Stimulated activated CD4-positive, alpha-beta T cell treated with anti-CD3 and anti-CD28 coated beads, Interleukin-15, amount 100 ng/mL, for 1 hour (primary cell): Measurements from ENCODE around the gene KIF19.
"Not testable (repeated sequence)": the region's sequence is repeated elsewhere in the genome, so short reads cannot be mapped to it uniquely, and the experiment has no call there.

Source experiments
- DNase-seq, 2 donors: peaks; one replicate each; pipeline ENCODE4 v3.0.0-alpha.2; 2020; ENCODE audit warnings: low read depth in 1 of 2, low spot score in 1 of 2

Gene KIF19

DNA sequence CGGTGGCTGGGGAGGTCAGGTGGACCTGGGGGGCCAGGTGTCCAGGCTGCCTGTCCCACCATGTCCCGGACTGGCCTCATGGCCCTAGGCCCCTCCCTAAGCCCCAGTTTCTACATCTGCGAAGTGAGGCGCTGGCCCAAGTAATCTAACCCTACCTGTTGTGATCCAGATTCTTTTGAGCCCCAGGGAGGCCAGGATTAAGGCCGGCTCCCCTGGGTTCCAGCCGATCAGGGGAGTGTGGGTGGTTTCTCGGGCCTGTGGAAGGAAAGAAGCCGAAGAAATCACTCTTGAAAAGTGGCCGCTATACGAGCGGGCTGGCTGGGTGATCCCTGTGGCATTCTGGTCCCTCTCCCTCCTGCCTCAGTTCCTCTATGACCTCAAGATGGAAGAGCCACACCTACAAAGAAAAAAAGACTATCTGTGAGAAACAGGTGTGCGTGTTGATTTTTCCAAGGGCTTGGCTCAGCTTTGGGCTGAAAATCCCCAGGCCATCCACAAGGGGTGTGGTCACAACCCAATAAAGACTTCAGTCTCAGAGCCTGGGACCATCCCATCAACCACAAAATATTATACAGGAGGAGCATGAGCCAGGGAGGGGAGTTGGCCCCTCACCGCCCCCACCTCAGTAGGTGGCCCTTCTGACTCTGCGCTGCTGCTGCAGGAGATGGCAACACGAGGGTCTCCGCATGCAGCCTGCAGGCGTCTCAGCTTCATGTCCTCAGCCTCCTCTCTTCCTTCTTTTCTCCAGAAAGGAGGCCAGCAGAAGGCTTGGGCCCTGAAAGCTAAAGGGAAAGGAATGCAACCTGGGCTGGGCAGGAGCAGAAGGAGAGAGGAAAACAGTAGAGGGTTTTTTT lies 61.6 kb downstream of the KIF19 start:
- no peak for DNase-seq

- no peak for DNase-seq
These were observed 63.2 kb downstream of the KIF19 start for GRCh38 chr17:74389084-74389753.

- DNase-seq, result no peak
These were observed 64.1 kb downstream of the KIF19 start for GRCh38 chr17:74389937-74390679.

GRCh38 chr17:74390680-74391653 lies 64.9 kb downstream of the KIF19 start:
- no peak for DNase-seq

DNA sequence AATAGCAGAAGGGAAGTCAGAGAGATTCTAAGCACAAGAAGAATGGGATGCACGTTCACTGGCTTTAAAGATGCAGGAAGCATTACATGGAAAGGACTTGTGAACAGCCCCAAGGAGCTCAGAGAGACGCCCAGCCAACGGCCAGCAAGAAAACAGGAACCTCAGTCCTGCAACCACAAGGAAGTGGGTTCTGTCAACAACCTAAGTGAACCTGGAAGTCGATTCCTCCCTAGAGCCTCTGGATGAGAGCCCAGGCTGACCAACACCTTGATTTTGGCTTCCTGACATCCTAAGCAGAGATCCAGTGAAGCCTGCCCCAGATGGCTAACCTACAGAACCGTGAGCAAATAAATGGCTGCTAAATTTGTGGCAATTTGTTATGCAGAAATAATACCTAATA lies 65.7 kb downstream of the KIF19 start:
- DNase-seq, result no peak

- DNase-seq, result no peak
These were observed 66.8 kb downstream of the KIF19 start for GRCh38 chr17:74392848-74393247.

DNA sequence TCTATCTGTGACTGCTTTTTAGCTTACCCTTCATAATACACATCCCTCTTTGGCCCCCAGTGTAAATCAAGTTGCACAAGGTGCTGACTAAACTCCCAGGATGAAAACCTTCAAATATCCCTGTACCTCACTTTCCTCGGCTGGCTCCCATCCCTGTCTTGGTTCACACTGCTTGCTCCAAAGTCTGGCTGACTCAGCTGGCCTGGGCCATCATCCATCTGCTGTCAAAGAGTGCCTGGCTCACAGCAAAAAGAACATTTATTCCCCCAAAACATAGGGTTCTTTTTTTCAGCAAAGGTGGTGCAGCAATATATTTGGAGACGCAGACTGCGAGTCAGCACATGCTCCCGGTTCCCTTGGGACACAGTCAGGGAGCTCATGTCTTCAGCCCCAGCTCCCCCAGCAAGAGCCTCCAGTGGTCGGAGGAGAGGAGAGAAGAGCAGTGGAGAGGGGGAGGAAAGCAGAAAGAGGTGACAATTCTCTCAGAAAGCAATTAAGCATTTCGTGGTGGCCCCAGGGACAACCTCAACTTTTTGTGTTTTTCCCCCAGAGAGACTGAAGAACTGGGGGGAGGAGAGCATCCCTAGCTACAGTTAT lies 67.4 kb downstream of the KIF19 start:
- no peak for DNase-seq

DNA sequence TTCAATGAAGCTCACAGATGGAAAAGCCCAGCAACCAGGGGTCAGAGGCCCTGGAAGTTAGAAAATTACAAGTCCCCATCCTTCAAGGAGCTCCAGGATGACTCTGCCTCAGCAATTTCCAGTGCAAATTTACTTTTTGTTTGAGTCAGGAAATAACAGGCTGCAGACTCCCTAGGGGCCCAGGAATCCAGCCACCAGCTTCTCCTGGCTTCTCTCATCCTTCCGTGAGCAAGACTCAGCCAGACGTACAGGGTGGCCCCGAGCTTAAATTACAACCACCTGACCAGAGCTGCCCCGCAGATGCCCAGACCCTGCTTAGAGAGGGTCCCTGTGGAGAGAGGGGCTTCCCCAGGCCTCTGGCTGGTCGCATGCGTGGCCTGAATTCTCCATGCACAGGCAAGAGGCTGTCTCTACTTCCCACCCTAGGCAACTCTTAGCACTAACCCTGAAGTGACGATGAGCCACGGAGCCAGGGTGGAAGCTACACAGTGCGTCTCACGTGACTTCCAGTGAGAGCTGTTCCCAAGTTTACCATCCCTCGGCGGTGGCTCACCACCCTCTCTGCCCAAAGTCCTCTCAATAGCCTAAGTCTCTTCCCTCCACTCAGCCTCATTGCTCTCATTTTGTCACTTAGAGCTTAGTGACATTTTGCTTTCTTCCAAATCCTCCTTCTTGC lies 68.4 kb downstream of the KIF19 start:
- DNase-seq, result no peak

GRCh38 chr17:74394977-74395376 lies 69.0 kb downstream of the KIF19 start:
- no peak for DNase-seq

DNA sequence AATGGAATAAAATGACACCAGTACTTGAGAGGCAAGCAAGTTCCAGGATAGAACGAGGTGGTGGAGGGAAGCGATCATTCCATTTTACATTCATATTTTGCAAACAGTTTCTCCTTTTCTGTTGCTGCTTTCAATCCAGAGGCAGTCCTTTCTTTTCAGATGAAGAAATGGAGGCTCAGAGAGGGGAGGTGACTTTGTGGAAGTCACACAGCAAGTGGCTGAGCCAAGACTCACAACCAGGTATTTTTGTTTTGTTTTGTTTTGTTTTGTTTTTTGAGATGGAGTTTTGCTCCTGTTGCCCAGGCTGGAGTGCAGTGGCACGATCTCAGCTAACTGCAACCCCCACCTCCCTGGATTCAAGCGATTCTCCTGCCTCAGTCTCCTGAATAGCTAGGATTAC lies 70.5 kb downstream of the KIF19 start:
- no peak for DNase-seq

GRCh38 chr17:74402048-74402447 lies 76.0 kb downstream of the KIF19 start:
- DNase-seq, result no peak

GRCh38 chr17:74403512-74404137 lies 77.6 kb downstream of the KIF19 start:
- no peak for DNase-seq

GRCh38 chr17:74404218-74404617 lies 78.2 kb downstream of the KIF19 start:
- no peak for DNase-seq

DNA sequence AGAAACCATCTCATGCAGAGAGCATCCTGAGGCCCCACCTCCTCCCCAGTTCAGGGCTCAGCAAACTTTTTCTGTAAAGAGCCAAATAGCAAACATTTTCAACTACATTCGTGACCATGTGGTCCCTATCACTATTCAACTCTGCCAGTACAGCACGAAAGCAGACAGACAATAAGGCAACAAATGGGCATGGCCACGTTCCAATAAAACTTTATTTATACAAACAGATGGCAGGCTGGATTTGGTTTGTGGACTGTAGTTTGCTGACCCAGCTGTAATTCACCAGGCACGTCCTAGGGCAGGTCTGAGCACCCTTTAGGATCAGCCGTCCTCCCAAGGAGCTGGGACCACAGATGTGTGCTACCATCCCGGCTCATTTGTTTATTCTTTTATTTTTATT lies 78.8 kb downstream of the KIF19 start:
- DNase-seq, result no peak

GRCh38 chr17:74405311-74405710 lies 79.3 kb downstream of the KIF19 start:
- DNase-seq, result not testable (repeated sequence)
